NCI-H2029 treated with DMSO at 0.1 percent for 48 hours (cell line): Measurements from ENCODE around the gene NUAK1.

Experiments
- DNase-seq: peaks from one replicate; lab custom pipeline; 2025; lab: John Stamatoyannopoulos, UW

The NUAK1 gene

GRCh38 chr12:106082216-106083175, 56.3 kb downstream of the NUAK1 start:
- DNase-seq, result no peak

- DNase-seq, result no peak
These were observed 57.1 kb downstream of the NUAK1 start for GRCh38 chr12:106081606-106082005.

- DNase-seq, result no peak
These were observed 58.0 kb downstream of the NUAK1 start for GRCh38 chr12:106080791-106081170.

GRCh38 chr12:106080041-106080790, 58.5 kb downstream of the NUAK1 start:
- no peak for DNase-seq

- DNase-seq, result no peak
These were observed 59.5 kb downstream of the NUAK1 start for GRCh38 chr12:106079148-106079738.

GRCh38 chr12:106078358-106079010, 60.3 kb downstream of the NUAK1 start:
- DNase-seq, result peak; percentile 20

GRCh38 chr12:106074706-106075392, 63.9 kb downstream of the NUAK1 start:
- no peak for DNase-seq

- DNase-seq, result no peak
These were observed 64.4 kb downstream of the NUAK1 start for GRCh38 chr12:106074361-106074705.

- no peak for DNase-seq
These were observed 65.6 kb downstream of the NUAK1 start for GRCh38 chr12:106073179-106073578.

GRCh38 chr12:106072751-106073150, 66.0 kb downstream of the NUAK1 start:
- no peak for DNase-seq

GRCh38 chr12:106071686-106072085, 67.1 kb downstream of the NUAK1 start:
- DNase-seq, result no peak

- peak; percentile 63 for DNase-seq
These were observed 68.1 kb downstream of the NUAK1 start for GRCh38 chr12:106070611-106071010.

GRCh38 chr12:106070147-106070546, 68.6 kb downstream of the NUAK1 start:
- peak; percentile 79 for DNase-seq

- peak; percentile 14 for DNase-seq
These were observed 70.5 kb downstream of the NUAK1 start for GRCh38 chr12:106068296-106068695.

- DNase-seq, result no peak
These were observed 71.0 kb downstream of the NUAK1 start for GRCh38 chr12:106067606-106068205.

- no peak for DNase-seq
These were observed 71.9 kb downstream of the NUAK1 start for GRCh38 chr12:106066726-106067325.

GRCh38 chr12:106066051-106066705, 72.6 kb downstream of the NUAK1 start:
- no peak for DNase-seq

GRCh38 chr12:106065506-106065905, 73.2 kb downstream of the NUAK1 start:
- no peak for DNase-seq

GRCh38 chr12:106064721-106065021, 74.1 kb downstream of the NUAK1 start:
- no peak for DNase-seq
